LNCAP (cell line): Measurements from ENCODE around the gene UTRN.

Experiments used
- CTCF ChIP-seq: fragments of 450-650 bp; IDR thresholded peaks from 2 replicates; pipeline ENCODE4 v1.5.1; 2017; ENCODE audit warnings: mild to moderate bottlenecking

UTRN gene

GRCh38 chr6:144284783-144285547, at the start of gene UTRN:
Gene UTRN, plus strand, starts transcription at chr6:144285335. Its CDS starts 6,494 bp downstream, at chr6:144291829.
- no peak for TF ChIP-seq CTCF

GRCh38 chr6:144244688-144245087, 40.4 kb upstream of the UTRN start:
- TF ChIP-seq CTCF = no peak

GRCh38 chr6:144246988-144247387, 38.1 kb upstream of the UTRN start:
- no peak for TF ChIP-seq CTCF

- no peak for TF ChIP-seq CTCF
These were observed 37.1 kb upstream of the UTRN start for GRCh38 chr6:144248003-144248402.

GRCh38 chr6:144248476-144249301, 36.4 kb upstream of the UTRN start:
- no peak for TF ChIP-seq CTCF

- no peak for TF ChIP-seq CTCF
These were observed 34.9 kb upstream of the UTRN start for GRCh38 chr6:144250276-144250675.

GRCh38 chr6:144252259-144252658, 32.9 kb upstream of the UTRN start:
- no peak for TF ChIP-seq CTCF
